Measurements from ENCODE around the gene UBR1. TPM values are rescaled to one million over a fixed set of nuclear protein-coding genes. Genes with fewer than 3 reads are reported as not detected.
A peak's percentile ranks its signal among the peaks of the same experiment; 100 is the strongest.
"Not testable (repeated sequence)": the region's sequence is repeated elsewhere in the genome, so short reads cannot be mapped to it uniquely, and the experiment has no call there.

UBR1 gene
- total RNA-seq, 4 donors from 2014 or later: 39.3 to 50.5 (median 40.8) TPM

DNA sequence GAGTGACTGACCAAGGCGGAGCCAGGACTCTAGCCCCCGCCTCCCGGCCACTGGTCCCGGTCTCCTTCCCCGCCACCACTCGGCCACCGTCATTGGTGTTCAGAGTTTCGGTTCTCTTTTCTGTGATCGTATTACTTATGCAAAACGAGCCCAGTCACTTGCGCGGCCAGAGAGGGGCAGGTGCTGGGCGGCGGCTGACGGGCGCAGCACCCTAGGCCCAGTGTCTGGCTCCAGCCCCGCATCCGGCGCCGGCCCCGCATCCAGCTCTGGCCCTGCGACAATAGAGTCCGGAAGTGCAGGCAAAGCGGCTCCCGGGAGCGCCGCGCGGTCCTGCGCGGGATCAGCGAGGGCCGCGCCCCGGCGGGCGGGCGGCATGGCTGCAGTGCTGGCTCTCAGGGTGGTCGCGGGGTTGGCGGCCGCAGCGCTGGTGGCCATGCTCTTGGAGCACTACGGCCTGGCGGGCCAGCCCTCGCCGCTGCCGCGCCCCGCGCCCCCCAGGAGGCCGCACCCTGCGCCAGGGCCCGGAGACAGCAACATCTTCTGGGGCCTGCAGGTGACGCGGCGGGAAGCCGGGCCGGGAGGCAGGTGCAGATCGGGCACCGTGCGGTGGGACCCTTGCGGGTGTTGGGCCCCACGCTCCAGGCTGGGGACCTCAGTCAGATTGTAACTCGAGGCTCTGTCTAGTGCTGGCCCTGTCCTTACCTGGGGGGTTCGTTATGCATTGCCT, 27.8 kb upstream of the UBR1 start, which contains the start of gene TMEM62:
TMEM62 (plus strand) TSS at position 157 of the 727 bp plus-strand sequence; CDS start at position 374, 217 bp downstream.
- H3K27ac ChIP-seq: peak within 1 kb of the TSS; percentile 72 to 92 (median 77)
- intact Hi-C loops (cut with DNase I): loop anchor here (10.0 kb wide), 1 partner anchor 51 kb away; the partner anchor contains the start of gene CCNDBP1
- DNase-seq: peak; percentile 92 to 94
- no peaks in the 10 kb centered on the region for H3K27me3 ChIP-seq
- peaks cover 6 to 9% of the 10 kb centered on the region in 2 donors for H3K4me1 ChIP-seq
- H3K9me3 ChIP-seq: no peaks in the 10 kb centered on the region
- H3K4me3 ChIP-seq (replicated peaks in 1 of 3): peak within 1 kb of the TSS; percentile 86 to 97 (median 96)
- H3K36me3 ChIP-seq: peaks cover 9 to 13% of the 10 kb centered on the region in 2 donors
- TF ChIP-seq POLR2A (IDR thresholded peaks at IDR 0.05): peak; percentile 48 to 90
- TF ChIP-seq, protein P1, sequence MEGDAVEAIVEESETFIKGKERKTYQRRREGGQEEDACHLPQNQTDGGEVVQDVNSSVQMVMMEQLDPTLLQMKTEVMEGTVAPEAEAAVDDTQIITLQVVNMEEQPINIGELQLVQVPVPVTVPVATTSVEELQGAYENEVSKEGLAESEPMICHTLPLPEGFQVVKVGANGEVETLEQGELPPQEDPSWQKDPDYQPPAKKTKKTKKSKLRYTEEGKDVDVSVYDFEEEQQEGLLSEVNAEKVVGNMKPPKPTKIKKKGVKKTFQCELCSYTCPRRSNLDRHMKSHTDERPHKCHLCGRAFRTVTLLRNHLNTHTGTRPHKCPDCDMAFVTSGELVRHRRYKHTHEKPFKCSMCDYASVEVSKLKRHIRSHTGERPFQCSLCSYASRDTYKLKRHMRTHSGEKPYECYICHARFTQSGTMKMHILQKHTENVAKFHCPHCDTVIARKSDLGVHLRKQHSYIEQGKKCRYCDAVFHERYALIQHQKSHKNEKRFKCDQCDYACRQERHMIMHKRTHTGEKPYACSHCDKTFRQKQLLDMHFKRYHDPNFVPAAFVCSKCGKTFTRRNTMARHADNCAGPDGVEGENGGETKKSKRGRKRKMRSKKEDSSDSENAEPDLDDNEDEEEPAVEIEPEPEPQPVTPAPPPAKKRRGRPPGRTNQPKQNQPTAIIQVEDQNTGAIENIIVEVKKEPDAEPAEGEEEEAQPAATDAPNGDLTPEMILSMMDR (IDR thresholded peaks at IDR 0.05): peak in 2 of 6 experiments; percentile 13 to 23
- 0% methylated on average over 14 to 27 of the region's 66 CpGs for WGBS, 2 donors

DNA sequence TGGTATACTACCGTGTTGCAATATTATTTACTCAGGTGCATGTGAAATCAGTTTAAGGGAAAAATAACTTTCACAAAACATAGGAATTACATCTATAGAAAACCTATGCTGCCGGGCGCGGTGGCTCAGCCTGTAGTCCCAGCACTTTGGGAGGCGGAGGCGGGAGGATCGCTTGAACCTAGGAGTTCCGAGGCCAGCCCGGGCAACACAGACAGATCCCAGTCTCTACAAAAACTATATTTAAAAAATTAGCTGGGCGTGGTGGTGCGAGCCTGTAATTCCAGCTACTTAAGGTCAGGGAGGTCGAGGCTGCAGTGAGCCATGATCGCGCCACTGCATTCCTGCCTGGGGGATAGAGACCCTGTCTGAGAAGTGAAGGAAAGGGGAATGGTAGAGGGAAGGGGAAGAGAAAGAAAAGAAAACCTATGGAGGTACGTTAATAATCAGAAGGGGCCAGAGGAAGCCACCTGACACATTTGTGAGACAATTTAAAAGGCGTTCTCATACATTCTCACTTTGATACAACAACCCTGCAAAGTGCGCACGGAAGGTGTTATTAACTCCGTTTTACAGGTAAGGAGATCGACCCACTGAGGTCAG, 27.1 kb upstream of the UBR1 start:
- 27 to 33% methylated on average over 20 of the region's 20 CpGs for WGBS, 2 donors
- Histone ChIP-seq H3K4me3 (replicated peaks in 1 of 3) (peak overlapping the region; percentile 86 to 97 (median 96)), H3K27me3 (no peaks in the 10 kb centered on the region), H3K36me3 (peaks cover 6 to 11% of the 10 kb centered on the region in 2 donors), H3K4me1 (peaks cover 6 to 9% of the 10 kb centered on the region in 2 donors), H3K27ac (peak overlapping the region; percentile 72 to 92 (median 77)), H3K9me3 (no peaks in the 10 kb centered on the region)
- intact Hi-C loops (cut with DNase I): loop anchor here (10.0 kb wide), 1 partner anchor 52 kb away; the partner anchor contains the start of gene CCNDBP1
- peak; percentile 10 to 12 for DNase-seq
- no peak for TF ChIP-seq POLR2A (IDR thresholded peaks at IDR 0.05)
- TF ChIP-seq, protein P1 (IDR thresholded peaks at IDR 0.05): no peak

DNA sequence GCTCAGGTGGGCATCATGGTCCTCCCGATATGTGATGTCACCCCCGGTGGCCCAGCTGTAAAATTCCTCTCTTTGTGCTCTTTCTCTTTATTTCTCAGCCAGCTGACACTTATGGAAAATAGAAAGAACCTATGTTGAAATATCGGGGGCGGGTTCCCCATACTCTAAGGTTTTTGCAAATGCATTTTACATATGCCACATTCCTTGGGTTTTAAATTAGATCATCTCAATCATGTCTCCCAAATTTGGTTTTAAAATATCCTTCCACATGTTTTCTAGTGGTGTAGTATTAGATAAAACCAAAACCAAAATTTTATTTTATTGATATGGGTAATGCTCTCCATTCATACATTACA, 23.1 kb upstream of the UBR1 start:
- no peak for TF ChIP-seq POLR2A (IDR thresholded peaks at IDR 0.05)
- TF ChIP-seq, protein P1 (IDR thresholded peaks at IDR 0.05): no peak
- WGBS, 2 donors: 93 to 97% methylated on average over 4 of the region's 4 CpGs
- intact Hi-C loops (cut with DNase I): no loop called here

DNA sequence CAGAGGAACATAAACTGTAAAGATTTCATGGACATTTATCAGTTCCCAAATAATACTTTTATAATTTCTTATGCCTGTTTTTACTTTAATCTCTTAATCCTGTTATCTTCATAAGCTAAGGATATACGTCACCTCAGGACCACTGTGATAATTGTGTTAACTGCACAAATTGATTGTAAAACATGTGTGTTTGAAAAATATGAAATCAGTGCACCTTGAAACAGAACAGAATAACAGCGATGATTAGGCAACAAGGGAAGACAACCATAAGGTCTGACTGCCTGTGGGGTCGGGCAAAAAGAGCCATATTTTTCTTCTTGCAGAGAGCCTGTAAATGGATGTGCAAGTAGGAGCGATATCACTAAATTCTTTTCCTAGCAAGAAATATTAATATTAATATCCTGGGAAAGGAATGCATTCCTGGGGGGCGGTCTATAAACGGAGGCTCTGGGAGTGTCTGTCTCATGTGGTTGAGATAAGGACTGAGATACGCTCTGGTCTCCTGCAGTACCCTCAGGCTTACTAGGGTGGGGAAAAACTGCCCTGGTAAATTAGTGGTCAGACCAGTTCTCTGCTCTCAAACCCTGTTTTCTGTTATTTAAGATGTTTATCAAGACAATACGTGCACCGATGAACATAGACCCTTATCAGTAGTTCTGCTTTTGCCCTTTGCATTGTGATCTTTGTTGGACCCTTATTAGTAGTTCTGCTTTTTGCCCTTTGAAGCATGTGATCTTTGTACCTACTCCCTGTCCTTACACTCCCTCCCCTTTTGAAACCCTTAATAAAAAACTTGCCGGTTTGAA, 22.5 kb upstream of the UBR1 start:
- H3K4me1 ChIP-seq; H3K4me3 ChIP-seq (replicated peaks in 1 of 3); H3K36me3 ChIP-seq; H3K9me3 ChIP-seq; H3K27ac ChIP-seq; DNase-seq; intact Hi-C loops (cut with DNase I); H3K27me3 ChIP-seq: not testable (repeated sequence)
- WGBS, 2 donors: 78 to 83% methylated on average over 10 of the region's 10 CpGs

More for the DNA sequence above, 23.1 kb upstream of the UBR1 start:
- Histone ChIP-seq H3K27me3 (no peaks in the 10 kb centered on the region), H3K27ac (no peak overlapping the region), H3K36me3 (no peaks in the 10 kb centered on the region), H3K4me1 (peaks cover 0 to 3% of the 10 kb centered on the region in 2 donors), H3K9me3 (no peaks in the 10 kb centered on the region), H3K4me3 (replicated peaks in 1 of 3) (no peak overlapping the region)
- no peak for DNase-seq

DNA sequence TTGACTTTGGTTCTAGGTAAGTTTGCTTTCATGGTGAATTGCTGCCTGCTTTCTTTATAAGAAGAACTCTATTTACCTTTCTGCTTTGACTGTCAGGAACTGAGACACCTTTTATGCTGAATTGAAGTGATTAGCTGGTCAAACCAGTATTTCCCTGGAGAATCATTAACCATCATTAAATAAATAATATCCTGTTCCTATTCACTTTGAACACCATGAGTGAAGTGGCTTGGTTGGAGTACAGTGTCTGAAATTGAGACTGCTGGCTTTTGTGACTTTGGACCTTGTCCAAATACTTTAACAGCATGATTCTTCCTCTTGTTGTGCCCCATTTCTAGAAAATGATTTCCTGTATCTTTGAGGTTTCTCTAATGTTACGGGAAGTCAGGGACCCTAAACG, 21.9 kb upstream of the UBR1 start:
- no peaks in the 10 kb centered on the region for H3K9me3 ChIP-seq
- H3K36me3 ChIP-seq: no peaks in the 10 kb centered on the region
- no peak overlapping the region for H3K4me3 ChIP-seq (replicated peaks in 1 of 3)
- TF ChIP-seq, protein P1 (IDR thresholded peaks at IDR 0.05): no peak
- TF ChIP-seq POLR2A (IDR thresholded peaks at IDR 0.05): no peak
- no peaks in the 10 kb centered on the region for H3K27me3 ChIP-seq
- peaks cover 0 to under 1% of the 10 kb centered on the region in 2 donors for H3K4me1 ChIP-seq
- H3K27ac ChIP-seq: no peak overlapping the region
- intact Hi-C loops (cut with DNase I): no loop called here
- 89 to 90% methylated on average over 2 of the region's 2 CpGs for WGBS, 2 donors
- DNase-seq: no peak
